Fibroblast of lung (primary cell): ENCODE data around the gene ANKUB1. TPM values are rescaled to one million over a fixed set of nuclear protein-coding genes. Genes with fewer than 3 reads are reported as not detected.

Source experiments
- DNase-seq, 2 donors: peaks; one replicate each; pipeline versions ENCODE4 v3.0.0 to v3.0.0-alpha.2; 2010; ENCODE audit warnings: low read depth in 2 of 2
- H2AFZ ChIP-seq: 2 replicates; pipeline ENCODE4 v1.5.1; 2012; ENCODE audit warnings: low read length, control low read depth, inconsistent platforms
- H3K27ac ChIP-seq: 2 replicates; pipeline ENCODE4 v1.5.1; 2011; ENCODE audit warnings: low read length, control low read depth; ENCODE audit not compliant: insufficient read depth
- H3K27me3 ChIP-seq: 2 replicates; pipeline ENCODE4 v1.5.1; 2011; ENCODE audit warnings: mild to moderate bottlenecking, low read length; ENCODE audit not compliant: control insufficient read depth, insufficient read depth
- H3K36me3 ChIP-seq: 2 replicates; pipeline ENCODE4 v1.5.1; 2011; ENCODE audit warnings: low read length; ENCODE audit not compliant: control insufficient read depth, insufficient read depth
- H3K4me1 ChIP-seq: 2 replicates; pipeline ENCODE4 v1.5.1; 2011; ENCODE audit warnings: low read length; ENCODE audit not compliant: control insufficient read depth, insufficient read depth; ENCODE audit errors: extremely low read depth
- H3K4me2 ChIP-seq: 2 replicates; pipeline ENCODE4 v1.5.1; 2011; ENCODE audit warnings: low read length, control low read depth; ENCODE audit not compliant: insufficient read depth; ENCODE audit errors: extremely low read depth
- H3K4me3 ChIP-seq, 4 experiments: fragments of 200-600 bp in 1 of 4; sonication (generic) in 1 of 4; replicated peaks in 1 of 4; 2 replicates each; pipeline ENCODE4 v1.5.1; 2011 to 2016; ENCODE audit warnings: low read length in 4 of 4, low read depth in 3 of 4, mild to moderate bottlenecking in 3 of 4, control low read depth in 2 of 4, inconsistent platforms in 1 of 4, mixed read lengths in 1 of 4; ENCODE audit not compliant: insufficient read depth in 1 of 4; ENCODE audit errors: control extremely low read depth in 1 of 4
- H3K79me2 ChIP-seq: 2 replicates; pipeline ENCODE4 v1.5.1; 2012; ENCODE audit warnings: mild to moderate bottlenecking, low read length, inconsistent platforms; ENCODE audit not compliant: control insufficient read depth, insufficient read depth
- H3K9ac ChIP-seq: 2 replicates; pipeline ENCODE4 v1.5.1; 2011; ENCODE audit warnings: mild to moderate bottlenecking, low read length, control low read depth; ENCODE audit not compliant: insufficient read depth
- H3K9me3 ChIP-seq: 2 replicates; pipeline ENCODE4 v1.5.1; 2012; ENCODE audit warnings: low read depth, low read length; ENCODE audit not compliant: control insufficient read depth, insufficient read depth
- H4K20me1 ChIP-seq: 2 replicates; pipeline ENCODE4 v1.5.1; 2011; ENCODE audit warnings: low read length; ENCODE audit not compliant: control insufficient read depth, insufficient read depth; ENCODE audit errors: extremely low read depth
- EZH2 ChIP-seq: IDR thresholded peaks from 2 replicates; pipeline ENCODE4 v1.5.1; 2012; ENCODE audit warnings: low read length, control low read depth, mild to moderate bottlenecking; ENCODE audit errors: missing control alignments
- polyA plus RNA-seq, 2 donors: library from polyadenylated mRNA; depleted of rRNA in 1 of 2; stranded (reverse) in 1 of 2; unstranded in 1 of 2; fragments of >200 nt; gene quantifications; 2 replicates each; pipeline ENCODE4 v1.2.1, GENCODE V29; 2011 to 2012; ENCODE audit warnings: missing spikeins in 1 of 2
- total RNA-seq: library from RNA; depleted of rRNA; stranded (reverse); fragments of >200 nt; gene quantifications from 2 replicates; pipeline ENCODE4 v1.2.1, GENCODE V29; 2014
- TF ChIP-seq, protein P1 (sequence below), 2 donors: IDR thresholded peaks in 1 of 2; conservative IDR thresholded peaks in 1 of 2; 1 replicate in 1 of 2; 2 replicates in 1 of 2; pipeline ENCODE4 v1.5.1; 2011 to 2012; ENCODE audit warnings: low read length in 2 of 2, control low read depth in 1 of 2, inconsistent platforms in 1 of 2, low read depth in 1 of 2, mild to moderate bottlenecking in 1 of 2

Gene ANKUB1
- total and polyA plus RNA-seq, 2 donors (not counting 1 experiment from before 2014, with no cell fraction given) = not detected

DNA sequence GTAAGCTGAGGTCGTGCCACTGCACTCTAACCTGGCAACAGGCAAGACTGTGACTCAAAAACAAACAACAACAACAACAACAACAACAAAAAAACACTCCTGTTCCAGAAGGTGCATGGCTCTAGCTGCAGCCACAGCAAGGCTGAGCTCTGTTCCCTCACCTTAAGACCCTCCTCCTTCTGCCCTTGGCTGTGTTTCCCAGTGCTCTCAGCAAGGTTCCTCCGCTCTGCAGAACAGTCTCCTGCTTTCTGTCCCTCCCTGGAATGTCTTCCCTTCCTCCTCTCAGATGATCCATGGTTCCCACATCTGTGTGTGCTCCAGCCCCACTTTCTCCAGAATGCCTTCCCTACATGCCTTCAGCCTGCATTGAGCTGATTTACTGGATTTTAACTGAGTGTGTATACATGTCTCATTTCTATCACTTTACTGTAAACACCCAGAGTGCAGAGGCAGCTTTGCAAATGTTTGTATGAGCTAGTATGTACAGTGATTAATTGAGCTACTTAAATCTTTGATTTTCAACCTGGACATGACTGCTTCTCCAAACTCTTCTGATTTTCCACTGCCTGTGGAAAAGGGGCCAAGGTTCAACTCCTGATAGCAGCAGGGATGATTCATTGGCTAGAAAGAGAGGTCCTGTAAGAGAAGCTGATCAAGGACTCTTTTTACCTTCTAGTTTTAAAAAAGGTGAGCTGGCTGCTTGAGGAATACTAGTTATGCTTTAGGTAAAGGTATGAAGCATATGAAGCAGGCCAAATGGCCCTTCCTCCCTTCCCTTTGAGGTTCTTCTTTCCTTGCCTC lies 14.7 kb downstream of the ANKUB1 start:
- no peaks in the 10 kb centered on the region for H3K4me1 ChIP-seq
- H3K27me3 ChIP-seq = no peaks in the 10 kb centered on the region
- H3K4me3 ChIP-seq = no peak overlapping the region
- no peak overlapping the region for H2AFZ ChIP-seq
- no peak for DNase-seq
- no peak for TF ChIP-seq EZH2
- TF ChIP-seq, protein P1, sequence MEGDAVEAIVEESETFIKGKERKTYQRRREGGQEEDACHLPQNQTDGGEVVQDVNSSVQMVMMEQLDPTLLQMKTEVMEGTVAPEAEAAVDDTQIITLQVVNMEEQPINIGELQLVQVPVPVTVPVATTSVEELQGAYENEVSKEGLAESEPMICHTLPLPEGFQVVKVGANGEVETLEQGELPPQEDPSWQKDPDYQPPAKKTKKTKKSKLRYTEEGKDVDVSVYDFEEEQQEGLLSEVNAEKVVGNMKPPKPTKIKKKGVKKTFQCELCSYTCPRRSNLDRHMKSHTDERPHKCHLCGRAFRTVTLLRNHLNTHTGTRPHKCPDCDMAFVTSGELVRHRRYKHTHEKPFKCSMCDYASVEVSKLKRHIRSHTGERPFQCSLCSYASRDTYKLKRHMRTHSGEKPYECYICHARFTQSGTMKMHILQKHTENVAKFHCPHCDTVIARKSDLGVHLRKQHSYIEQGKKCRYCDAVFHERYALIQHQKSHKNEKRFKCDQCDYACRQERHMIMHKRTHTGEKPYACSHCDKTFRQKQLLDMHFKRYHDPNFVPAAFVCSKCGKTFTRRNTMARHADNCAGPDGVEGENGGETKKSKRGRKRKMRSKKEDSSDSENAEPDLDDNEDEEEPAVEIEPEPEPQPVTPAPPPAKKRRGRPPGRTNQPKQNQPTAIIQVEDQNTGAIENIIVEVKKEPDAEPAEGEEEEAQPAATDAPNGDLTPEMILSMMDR (conservative IDR thresholded peaks at IDR 0.05 in 1 of 2, IDR thresholded peaks at IDR 0.05 in 1 of 2; ENCODE audit: low read depth in 1 of 2, low read length in 2 of 2) = no peak
- no peaks in the 10 kb centered on the region for H3K9me3 ChIP-seq
- H4K20me1 ChIP-seq = no peaks in the 10 kb centered on the region
- H3K4me2 ChIP-seq = no peak overlapping the region
- H3K36me3 ChIP-seq = no peaks in the 10 kb centered on the region
- H3K27ac ChIP-seq = no peak overlapping the region
- no peaks in the 10 kb centered on the region for H3K79me2 ChIP-seq
- H3K9ac ChIP-seq = no peak overlapping the region

DNA sequence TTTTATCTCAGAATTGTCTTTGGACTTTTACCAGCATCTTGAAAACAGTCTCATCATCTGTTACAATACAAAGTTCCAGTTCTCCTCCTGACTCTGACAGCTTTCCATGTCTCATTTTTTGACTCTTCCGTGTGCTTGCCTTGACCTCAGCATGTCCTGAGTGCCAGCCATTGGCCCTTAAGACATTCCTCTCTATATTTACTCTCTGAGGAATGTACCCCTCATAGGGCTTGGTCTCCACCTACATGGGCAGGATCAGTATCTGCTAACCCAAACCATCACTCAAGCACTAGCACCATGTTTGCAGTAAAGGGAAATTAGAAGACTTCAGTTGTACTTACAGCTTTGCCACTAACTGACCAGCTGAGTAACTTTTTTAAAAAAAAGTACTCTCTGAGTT lies 16.2 kb downstream of the ANKUB1 start:
- no peak overlapping the region for H3K9ac ChIP-seq
- no peak for DNase-seq
- TF ChIP-seq, protein P1 (conservative IDR thresholded peaks at IDR 0.05 in 1 of 2, IDR thresholded peaks at IDR 0.05 in 1 of 2; ENCODE audit: low read depth in 1 of 2, low read length in 2 of 2) = no peak
- TF ChIP-seq EZH2 = no peak
- H3K79me2 ChIP-seq = no peaks in the 10 kb centered on the region
- H3K4me1 ChIP-seq = no peaks in the 10 kb centered on the region
- H3K27me3 ChIP-seq = no peaks in the 10 kb centered on the region
- H3K27ac ChIP-seq = no peak overlapping the region
- H3K4me3 ChIP-seq = no peak overlapping the region
- H3K4me2 ChIP-seq = no peak overlapping the region
- H2AFZ ChIP-seq = no peak overlapping the region
- no peaks in the 10 kb centered on the region for H4K20me1 ChIP-seq
- no peaks in the 10 kb centered on the region for H3K9me3 ChIP-seq
- H3K36me3 ChIP-seq = no peaks in the 10 kb centered on the region

DNA sequence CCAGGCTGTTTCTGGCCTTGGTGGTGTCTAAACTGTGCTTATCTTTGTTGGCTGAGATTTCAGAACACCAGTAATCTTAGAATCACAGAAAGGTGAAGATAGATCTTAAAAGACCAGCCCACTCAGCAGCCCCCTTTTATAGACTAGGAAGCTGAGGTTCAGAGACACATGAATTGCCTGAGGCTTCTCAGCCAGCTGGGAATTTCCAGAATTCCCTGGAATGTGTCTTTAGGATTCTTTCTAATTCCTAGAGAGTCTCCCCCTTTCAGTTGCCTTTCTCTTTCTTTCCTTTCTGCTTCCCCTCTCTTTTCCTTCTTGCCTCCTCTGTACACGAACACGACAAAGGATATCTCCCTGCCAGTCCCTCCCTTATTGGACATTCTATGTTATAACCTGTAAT lies 19.5 kb downstream of the ANKUB1 start:
- H4K20me1 ChIP-seq = no peaks in the 10 kb centered on the region
- no peak overlapping the region for H3K27ac ChIP-seq
- TF ChIP-seq, protein P1 (conservative IDR thresholded peaks at IDR 0.05 in 1 of 2, IDR thresholded peaks at IDR 0.05 in 1 of 2; ENCODE audit: low read depth in 1 of 2, low read length in 2 of 2) = no peak
- TF ChIP-seq EZH2 = no peak
- no peaks in the 10 kb centered on the region for H3K9me3 ChIP-seq
- H3K4me1 ChIP-seq = no peaks in the 10 kb centered on the region
- H3K79me2 ChIP-seq = no peaks in the 10 kb centered on the region
- no peak for DNase-seq
- no peak overlapping the region for H2AFZ ChIP-seq
- no peak overlapping the region for H3K4me2 ChIP-seq
- H3K27me3 ChIP-seq = no peaks in the 10 kb centered on the region
- H3K36me3 ChIP-seq = no peaks in the 10 kb centered on the region
- H3K9ac ChIP-seq = no peak overlapping the region
- H3K4me3 ChIP-seq = no peak overlapping the region
